ENCODE measurements around the gene NOL12.
"Not testable (repeated sequence)": the region's sequence is repeated elsewhere in the genome, so short reads cannot be mapped to it uniquely, and the experiment has no call there.

Gene NOL12

GRCh38 chr22:37680191-37680851 is 5.8 kb upstream of the NOL12 start:
- peak; percentile 25 for DNase-seq

DNA sequence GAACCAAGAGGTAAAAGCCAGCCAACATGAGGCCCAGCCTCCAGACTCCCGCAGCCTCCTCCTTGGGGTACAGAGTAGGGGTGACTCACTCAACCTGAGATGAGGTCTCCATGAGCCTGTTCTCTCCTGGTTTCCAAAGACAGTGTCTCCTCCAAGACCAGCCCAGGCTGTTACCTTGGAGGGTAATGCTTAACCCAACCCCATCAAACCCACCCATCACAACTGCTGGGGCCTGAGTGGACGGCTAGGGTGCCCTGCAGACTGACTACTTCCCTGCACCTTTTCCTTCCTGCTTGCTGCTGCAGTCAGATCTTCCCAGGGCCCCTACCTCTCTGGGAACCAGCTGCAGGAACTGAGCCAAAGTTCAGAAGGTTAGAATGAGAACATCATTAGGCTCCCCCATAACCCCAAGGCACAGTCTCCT is 5.1 kb upstream of the NOL12 start:
- DNase-seq: peak; percentile 45

GRCh38 chr22:37681556-37682049 is 4.5 kb upstream of the NOL12 start:
- peak; percentile 80 for DNase-seq

- no peak for DNase-seq
Measured at GRCh38 chr22:37684803-37685615, 1.1 kb upstream of the NOL12 start.

- no peak for DNase-seq
Measured at GRCh38 chr22:37690407-37690806, 4.3 kb downstream of the NOL12 start.

DNA sequence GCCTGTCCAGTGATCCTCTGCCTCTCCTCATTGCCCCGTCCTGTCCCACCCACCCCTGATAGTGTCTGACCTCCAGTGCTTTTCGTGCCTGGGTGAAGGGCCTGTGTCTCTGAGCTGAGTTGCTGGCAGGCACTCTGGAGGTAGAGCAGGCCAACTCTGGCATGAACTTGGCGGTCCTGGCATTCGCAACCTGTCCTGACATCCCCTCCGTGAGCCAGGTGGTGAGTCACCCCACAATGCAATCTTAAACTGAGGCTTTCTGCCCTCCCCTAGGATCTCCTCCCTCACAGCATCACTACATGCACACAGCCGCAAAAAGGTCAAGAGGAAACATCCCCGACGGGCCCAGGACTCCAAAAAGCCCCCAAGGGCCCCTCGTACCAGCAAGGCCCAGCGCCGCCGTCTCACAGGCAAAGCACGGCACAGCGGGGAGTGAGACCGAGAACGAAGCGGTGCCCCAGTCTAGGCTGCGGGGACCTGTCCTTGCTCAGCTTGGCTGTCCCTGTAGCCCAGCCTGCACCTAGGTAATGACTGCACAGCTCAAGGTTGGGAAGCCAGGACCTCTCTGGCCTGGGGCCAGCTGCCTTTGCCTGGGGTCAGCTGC is 4.9 kb downstream of the NOL12 start:
- DNase-seq: no peak

DNA sequence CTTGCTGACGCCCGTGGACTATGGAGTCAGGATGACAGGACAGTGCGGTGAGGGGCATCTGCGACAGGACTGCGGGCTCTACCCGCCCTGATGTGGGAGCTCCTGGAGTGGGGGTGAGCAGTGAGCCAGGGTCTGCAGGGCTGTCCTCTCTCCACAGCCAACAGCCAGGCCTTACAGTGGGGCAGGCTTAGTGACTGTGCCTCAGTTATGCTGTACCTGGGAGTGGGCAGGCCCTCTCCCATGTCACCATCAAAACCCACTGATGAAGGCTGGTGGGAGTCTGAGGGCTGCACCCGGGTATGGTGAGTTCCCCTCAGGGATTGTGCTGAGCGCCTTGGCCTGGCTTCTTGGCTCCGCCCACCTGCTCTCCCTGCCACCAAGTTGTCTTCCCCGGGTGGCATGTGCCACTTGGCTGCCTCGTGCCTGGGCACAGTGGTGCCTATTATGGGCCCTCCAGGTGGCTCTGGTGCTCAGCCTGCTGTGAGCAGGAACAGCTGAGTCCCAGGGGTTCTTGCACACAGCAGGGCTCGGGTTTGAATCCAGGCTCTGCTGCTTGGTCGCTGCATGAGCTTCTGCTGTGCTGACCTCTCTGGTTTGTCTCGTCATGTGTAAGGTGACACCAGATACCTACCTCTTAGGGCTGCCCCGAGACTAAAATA is 6.6 kb downstream of the NOL12 start:
- DNase-seq: no peak

DNA sequence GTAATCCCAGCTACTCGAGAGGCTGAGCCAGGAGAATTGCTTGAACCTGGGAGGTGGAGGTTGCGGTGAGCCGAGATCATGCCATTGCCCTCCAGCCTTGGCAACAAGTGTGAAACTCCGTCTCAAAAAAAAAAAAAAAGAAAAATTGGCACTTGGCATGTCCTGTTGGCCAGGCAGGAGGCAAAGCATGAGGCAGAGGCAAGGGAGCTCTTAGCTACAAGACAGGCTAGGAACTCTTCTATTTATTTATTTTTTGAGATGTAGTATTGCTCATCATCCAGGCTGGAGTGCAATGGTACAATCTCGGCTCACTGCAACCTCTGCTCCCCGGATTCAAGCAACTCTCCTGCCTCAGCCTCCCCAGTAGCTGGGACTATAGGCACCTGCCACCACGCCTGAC is 8.0 kb downstream of the NOL12 start:
- not testable (repeated sequence) for DNase-seq

- not testable (repeated sequence) for DNase-seq
Measured at GRCh38 chr22:37696260-37696656, 10.1 kb downstream of the NOL12 start.

DNA sequence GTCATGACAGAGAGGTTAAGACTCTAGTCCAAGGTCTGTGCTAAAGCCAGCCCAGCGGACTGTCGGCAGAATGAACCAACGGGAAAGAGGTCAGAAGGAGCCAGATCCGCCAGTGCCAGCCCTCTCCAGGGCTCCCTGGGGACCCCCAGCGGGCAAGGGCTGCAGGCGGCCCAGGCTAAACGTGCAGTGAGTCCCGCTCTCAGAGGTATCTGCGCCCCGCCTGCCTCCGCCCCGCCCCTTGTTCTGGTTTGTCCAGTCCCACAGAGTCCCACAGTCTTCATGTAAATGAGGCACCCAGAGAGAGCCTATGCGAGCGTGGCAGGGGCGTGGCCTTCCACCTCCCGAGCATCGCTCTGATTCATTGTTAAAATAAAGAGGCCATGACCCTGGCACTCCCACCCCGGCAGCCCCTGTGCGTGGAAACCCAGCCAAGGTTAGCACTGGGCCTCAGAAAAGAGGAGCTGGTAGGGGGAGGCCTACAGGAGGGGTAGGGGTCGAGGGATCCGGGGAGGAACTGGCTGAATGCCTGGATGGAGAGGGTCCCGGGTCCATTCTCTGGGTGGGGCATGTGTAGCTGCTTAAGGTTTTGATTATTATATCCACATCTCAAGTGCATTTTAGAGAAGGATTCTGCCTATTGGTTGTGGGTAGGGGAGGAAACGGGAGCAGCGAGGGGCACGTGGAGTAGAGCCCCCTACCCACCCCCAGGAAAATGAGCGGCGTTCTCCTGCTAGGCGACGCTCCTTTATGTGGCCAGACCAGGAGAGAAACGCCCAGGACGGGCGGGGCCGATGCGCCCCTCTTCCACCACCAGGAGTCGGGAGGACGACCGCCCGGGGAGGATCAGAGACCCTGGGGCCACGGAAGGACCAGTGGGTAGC is 10.8 kb downstream of the NOL12 start, which contains the start of gene TRIOBP:
Gene TRIOBP, plus strand, starts transcription at position 392 of the 881 bp plus-strand sequence. CDS start 4,318 bp downstream, outside the sequence.
- peak; percentile 98 for DNase-seq

DNA sequence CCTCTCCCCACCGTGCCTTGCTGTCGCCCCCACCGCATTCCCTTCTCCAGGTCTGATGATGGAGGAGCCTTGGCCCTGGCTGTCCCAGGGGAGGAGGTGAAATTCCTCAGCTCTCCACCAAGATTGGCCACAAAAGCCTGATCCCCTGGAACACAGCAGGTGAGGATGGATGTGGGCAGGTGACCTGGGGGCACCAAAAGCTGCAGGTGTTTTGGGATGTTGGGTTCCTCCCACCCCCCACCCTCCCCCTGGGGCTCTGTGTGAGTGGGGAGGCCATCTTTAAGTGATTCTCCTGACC is 11.3 kb downstream of the NOL12 start:
- DNase-seq: no peak

- no peak for DNase-seq
Measured at GRCh38 chr22:37701141-37701786, 15.1 kb downstream of the NOL12 start.

- DNase-seq: no peak
Measured at GRCh38 chr22:37703906-37704305, 17.8 kb downstream of the NOL12 start.

- no peak for DNase-seq
Measured at GRCh38 chr22:37704645-37705044, 18.5 kb downstream of the NOL12 start.

GRCh38 chr22:37705205-37705604 is 19.1 kb downstream of the NOL12 start:
- no peak for DNase-seq

DNA sequence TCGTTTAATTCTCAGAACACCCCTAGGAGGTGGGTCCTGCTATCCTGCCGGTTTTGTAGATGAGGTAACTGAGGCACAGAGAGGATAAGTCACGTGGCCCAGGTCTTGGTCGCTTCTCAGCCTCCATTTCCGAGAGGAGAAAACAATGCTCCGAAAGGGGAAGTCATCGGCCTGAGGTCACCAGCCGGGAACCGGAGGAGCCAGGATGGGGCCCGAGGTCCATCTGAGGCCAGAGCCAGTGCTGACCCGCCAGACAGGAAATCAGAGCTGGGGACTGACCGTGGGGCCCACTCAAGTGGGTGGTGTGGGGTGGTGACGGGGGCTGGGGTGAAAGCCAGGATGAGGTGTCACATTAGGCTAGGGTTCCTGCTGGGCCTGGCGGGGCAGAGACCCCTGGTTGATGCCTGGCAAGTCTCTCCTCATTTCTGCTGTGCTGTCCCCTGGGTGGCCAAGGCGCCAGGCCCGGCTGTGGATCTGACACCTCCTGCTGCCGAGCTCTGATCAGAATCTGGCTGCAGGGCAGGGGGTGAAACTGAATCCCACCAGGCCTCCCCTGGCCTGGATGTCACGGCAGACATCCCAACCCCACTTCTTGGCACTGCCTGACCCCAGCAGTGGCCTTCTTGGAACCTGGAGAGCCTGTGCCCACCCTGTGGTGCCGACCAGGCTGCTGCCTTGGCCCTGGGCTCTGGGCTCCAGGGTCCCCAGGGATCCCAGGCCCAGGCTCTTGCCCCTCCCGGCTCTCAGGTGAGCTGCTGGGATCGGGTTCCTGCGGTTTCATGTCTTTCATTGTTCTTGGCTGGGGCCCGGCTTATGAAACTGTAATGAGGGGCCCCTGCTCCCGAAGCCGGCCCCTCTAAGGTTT is 22.7 kb downstream of the NOL12 start:
- no peak for DNase-seq

GRCh38 chr22:37709445-37709765 is 23.3 kb downstream of the NOL12 start:
- DNase-seq: no peak

DNA sequence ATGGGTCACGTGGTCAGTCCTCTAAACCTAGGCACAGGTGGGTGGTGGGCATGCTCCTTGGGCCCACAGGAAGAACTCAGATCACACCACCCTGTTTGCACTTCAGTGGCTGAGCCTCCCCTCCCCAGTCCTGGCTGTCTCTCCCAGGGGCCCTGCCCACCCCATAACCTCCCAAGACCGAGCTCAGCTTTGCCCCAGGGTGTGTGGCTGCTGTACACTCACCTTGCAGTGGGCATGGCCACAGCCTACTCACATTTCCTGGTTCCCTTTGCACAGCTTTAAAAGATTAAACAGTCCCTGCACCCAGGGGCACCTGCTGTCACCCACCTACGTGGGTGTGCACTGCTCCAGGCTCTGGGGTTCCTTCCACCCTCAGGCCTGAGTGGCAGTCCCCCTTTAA is 24.5 kb downstream of the NOL12 start:
- DNase-seq: no peak

GRCh38 chr22:37711490-37711889 is 25.3 kb downstream of the NOL12 start:
- DNase-seq: no peak

GRCh38 chr22:37713761-37714160 is 27.6 kb downstream of the NOL12 start:
- DNase-seq: no peak

- DNase-seq: no peak
Measured at GRCh38 chr22:37714634-37715033, 28.5 kb downstream of the NOL12 start.

Measured in fibroblast of skin of scalp (primary cell).